ENCODE results near the gene TMEM245.

Gene TMEM245

DNA sequence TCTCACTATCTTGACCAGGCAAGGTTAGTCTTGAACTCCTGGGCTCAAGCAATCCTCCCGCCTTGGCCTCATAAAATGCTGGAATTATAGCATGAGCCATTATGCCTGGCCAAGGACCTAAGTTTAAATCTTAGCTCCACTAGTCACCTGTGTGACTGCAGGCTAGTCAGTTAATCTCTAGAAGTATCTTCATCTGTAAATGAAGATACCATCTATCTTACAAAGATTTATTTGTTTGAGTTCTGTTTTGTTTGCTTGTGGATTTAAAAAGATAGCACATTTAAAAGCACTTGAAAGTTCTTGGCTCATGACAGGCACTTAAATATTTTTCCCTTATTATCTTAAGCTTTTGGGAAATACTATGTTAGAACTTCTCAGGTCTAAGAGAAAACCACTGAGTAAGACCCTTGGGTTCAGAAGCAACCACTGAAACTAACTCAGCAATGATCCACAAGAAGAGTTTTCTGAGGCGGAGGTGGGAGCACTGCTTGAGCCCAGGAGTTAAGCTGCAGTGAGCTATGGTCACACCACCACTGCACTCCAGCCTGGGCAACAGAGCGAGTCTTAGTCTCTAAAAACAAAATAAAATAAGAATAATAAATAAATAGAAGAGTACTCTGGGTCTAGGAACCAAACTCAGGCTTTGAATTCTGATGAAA, 19.1 kb downstream of the TMEM245 start:
- DNase-seq = no peak

GRCh38 chr9:109098960-109099308, 20.8 kb downstream of the TMEM245 start:
- DNase-seq = no peak

GRCh38 chr9:109098171-109098959, 21.4 kb downstream of the TMEM245 start:
- DNase-seq = peak; percentile 82

DNA sequence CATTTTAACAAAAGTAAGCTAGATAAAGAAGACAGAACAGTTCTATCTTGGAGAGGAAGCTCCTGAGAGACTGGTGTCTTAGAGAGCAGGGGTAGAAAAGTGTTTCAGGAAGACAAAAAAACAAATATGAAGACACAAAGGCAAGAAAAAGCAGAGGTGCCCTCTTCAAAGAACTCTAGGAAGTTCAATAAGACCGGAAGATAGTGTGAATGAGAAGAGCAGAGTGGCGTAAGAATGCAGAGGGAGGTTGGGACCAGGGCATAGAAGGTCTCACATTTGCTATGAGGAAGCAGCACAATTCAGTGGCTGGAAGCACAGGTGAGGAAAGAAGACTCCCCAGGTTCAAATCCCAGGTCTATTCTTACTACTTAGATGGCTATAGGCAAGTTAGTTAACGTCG, 22.6 kb downstream of the TMEM245 start:
- DNase-seq = no peak

GRCh38 chr9:109095321-109095720, 24.4 kb downstream of the TMEM245 start:
- DNase-seq = no peak

GRCh38 chr9:109094268-109094667, 25.5 kb downstream of the TMEM245 start:
- DNase-seq = no peak

DNA sequence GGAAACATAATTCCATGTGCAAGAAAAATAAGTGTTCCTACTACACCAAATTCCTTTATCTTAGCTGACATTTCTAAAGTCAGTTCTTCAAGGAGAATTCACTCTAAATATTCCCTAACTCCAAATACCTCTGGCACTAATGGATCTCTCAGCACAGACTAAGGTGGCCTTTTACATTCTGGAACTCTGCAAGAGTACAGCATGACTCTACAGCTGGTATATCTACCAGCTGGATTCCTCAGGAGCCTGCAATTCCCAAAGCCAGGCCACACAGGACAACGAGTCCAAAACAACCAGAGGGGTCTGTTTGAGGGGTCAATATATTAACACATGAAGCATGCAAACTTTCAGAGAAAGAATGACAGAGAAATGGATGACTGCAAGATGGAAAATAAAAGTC, 27.2 kb downstream of the TMEM245 start:
- DNase-seq = no peak

GRCh38 chr9:109092051-109092580, 27.6 kb downstream of the TMEM245 start:
- DNase-seq = no peak

- DNase-seq = no peak
These were observed 31.5 kb downstream of the TMEM245 start for GRCh38 chr9:109088221-109088620.

GRCh38 chr9:109087795-109088194, 32.0 kb downstream of the TMEM245 start:
- no peak for DNase-seq

DNA sequence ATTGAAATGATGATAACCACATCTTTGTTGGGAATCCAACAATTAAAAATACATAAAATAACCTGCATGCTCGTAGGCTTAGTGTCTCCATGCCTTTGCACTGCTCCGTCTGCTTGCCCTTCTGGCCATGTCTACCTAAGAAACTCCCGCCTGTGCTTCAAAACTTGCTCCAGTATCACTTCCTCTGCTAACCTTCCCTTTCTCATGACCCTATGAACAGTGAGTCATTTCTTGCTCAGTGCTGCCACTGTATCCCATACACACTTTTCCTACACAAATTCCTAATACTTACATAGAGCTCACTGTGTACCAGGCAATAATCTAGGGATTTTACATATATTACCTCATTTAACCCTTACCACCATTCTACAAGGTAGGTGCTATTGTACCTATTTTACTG, 33.5 kb downstream of the TMEM245 start:
- DNase-seq = no peak

DNA sequence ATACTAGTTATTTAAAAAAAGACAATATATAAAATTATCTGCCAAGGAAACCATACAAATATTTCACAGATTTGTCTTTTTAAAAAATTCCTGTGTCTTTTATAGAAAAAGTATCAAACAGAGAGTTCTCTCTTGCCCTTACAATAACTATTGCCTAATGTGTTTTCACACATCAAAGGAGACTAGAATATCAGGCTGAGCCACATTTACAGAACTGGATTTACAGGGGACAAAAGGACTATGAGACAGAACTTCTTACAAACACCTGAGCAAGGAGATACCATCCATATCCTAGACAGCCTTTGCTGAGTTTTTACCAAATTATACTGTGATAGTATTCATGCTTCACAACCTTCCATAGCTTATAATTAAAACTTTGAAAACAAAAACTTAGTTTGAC, 34.2 kb downstream of the TMEM245 start:
- DNase-seq = no peak

GRCh38 chr9:109083813-109084405, 35.8 kb downstream of the TMEM245 start:
- no peak for DNase-seq

DNA sequence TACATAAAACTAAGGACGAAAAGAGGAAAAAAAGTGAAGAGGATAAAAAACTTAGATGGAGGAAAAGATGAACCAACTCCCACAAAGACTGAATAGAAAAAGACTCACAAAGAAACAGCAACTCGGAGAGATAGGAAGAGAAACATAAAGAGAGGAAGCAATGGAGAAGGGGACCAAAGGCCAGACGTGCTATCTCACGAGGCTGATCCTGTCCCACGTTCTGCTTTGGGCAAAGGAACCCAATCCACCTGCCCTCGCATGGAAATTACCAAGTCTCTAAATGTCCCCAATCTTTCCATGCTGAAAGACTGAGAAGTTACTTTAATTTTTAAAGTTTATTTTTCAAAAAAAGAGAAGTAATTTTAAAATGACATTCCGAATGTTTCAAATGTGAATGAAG, 36.6 kb downstream of the TMEM245 start:
- no peak for DNase-seq

- no peak for DNase-seq
These were observed 37.6 kb downstream of the TMEM245 start for GRCh38 chr9:109082091-109082620.

- DNase-seq = no peak
These were observed 45.4 kb downstream of the TMEM245 start for GRCh38 chr9:109074236-109074889.

- no peak for DNase-seq
These were observed 46.8 kb downstream of the TMEM245 start for GRCh38 chr9:109072821-109073435.

DNA sequence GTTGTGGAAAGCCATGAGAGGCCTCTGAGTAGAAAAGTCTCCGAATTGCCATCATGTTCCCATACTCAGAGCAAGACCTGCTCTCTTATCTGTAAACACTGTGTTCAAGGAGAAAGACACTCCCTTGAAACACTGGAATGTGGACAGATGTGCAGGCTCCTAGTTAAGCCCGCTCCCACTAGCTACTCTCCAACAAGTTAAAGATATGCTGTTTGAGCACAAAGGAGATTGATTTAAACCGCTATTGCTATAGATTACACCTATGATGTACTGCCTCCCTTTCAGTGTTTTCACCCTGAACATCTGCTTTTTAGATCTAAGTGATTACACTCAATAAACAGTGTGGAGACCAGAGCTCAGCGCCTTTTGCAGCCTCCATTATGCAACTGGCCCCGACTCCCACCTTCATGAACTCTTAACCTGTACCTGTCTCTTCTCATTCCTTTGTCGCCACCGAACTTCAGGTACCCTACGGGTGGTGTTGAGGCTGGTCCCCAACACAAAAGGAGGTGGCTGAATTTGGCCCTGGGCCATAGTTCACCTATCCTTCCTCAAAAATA, 47.5 kb downstream of the TMEM245 start:
- no peak for DNase-seq

GRCh38 chr9:109068764-109069163, 51.0 kb downstream of the TMEM245 start:
- no peak for DNase-seq

DNA sequence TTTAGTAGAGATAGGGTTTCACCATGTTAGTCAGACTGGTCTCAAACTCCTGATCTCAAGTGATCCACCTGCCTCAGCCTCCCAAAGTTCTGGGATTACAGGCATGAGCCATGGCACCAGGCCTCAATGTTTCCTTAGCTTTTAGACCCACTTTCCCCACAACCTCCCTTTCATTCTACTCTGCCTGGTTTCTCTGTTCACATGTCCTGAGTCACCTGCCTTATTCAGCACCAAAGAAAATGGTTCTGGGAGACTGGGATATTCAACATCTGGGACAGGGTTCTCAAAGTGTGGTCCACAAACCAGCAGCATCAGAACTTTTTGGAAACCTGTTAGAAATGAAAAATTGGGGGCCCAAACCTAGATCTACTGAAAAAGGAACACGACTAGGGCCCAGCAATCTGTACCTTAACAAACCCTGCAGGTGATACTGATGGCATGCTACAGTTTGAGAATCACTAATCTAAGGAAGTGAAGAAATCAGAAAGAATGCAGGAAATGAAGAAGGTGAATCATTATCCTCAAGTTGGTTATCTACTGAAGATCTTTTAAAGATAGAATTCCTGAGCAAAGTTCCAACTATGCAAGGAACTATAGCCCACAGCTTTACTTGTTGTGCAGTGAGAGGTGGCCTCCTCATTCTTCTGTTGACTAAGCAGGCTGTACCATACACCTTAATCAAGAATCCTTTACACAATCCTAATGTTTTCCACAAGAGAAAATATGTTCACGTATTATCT, 54.6 kb downstream of the TMEM245 start:
- DNase-seq = no peak

- no peak for DNase-seq
These were observed 56.0 kb downstream of the TMEM245 start for GRCh38 chr9:109063760-109064159.

GRCh38 chr9:109062543-109062942, 57.2 kb downstream of the TMEM245 start:
- no peak for DNase-seq

Measured in islet precursor cell (in vitro differentiated cells).